WI38 (cell line): ENCODE data around the gene PPP2R5A.

Experiments used
- H3K4me3 ChIP-seq: 2 replicates; pipeline ENCODE4 v1.5.1; 2011; ENCODE audit warnings: low read depth, mild to moderate bottlenecking, control low read depth, low read length
- CTCF ChIP-seq: IDR thresholded peaks from 2 replicates; pipeline ENCODE4 v1.5.1; 2012; ENCODE audit warnings: low read depth, mild to moderate bottlenecking, control low read depth, low read length

The PPP2R5A gene

GRCh38 chr1:212401042-212401441 lies 115.8 kb downstream of the PPP2R5A start:
- H3K4me3 ChIP-seq = no peak overlapping the region
- TF ChIP-seq CTCF = no peak

GRCh38 chr1:212401838-212402582 lies 116.8 kb downstream of the PPP2R5A start:
- no peak for TF ChIP-seq CTCF
- H3K4me3 ChIP-seq = no peak overlapping the region

DNA sequence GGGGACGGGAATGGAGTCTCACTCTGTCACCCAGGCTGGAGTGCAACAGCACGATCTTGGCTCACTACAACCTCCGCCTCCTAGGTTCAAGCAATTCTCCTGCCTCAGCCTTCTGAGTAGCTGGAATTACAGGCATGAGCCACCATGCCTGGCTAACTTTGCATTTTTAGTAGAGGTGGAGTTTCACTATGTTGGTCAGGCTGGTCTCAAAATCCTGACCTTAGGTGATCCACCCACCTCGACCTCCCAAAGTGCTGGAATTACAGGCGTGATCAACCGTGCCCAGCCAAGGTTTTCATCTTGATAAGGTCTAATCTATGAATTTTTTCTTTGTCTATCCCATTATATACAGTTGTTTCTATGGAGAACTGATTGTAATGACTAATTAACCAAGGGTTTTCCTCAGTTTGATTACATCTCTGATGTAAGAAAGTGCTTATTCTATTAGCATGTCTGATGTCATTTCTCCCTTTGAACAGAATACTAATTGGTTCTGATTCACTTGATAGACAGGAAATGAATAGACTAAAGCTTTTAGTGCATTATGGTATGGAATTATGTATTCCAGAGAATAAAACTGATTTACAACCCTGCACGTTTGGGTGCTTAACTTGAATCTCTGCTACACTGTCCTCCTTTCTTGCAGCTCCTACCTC lies 117.6 kb downstream of the PPP2R5A start:
- no peak for TF ChIP-seq CTCF

GRCh38 chr1:212410231-212410820 lies 125.1 kb downstream of the PPP2R5A start:
- TF ChIP-seq CTCF = no peak
- no peak overlapping the region for H3K4me3 ChIP-seq

More for the DNA sequence above, 117.6 kb downstream of the PPP2R5A start:
- no peak overlapping the region for H3K4me3 ChIP-seq
